HEK293 (cell line): ENCODE data around the gene SCN8A.

ENCODE experiments used
- CTCF ChIA-PET: fragments of 350-600 bp; formaldehyde crosslinking; extraction: SDS; loops from one replicate; lab custom pipeline; 2021; ENCODE audit warnings: antibody characterized with exemption; lab: Yijun Ruan, JAX
- POLR2A ChIA-PET: fragments of 300-600 bp; formaldehyde crosslinking; extraction: SDS; loops from one replicate; lab custom pipeline; 2020; ENCODE audit warnings: antibody characterized with exemption, inconsistent platforms; lab: Yijun Ruan, JAX
- H3K27ac ChIP-seq: fragments of 200-500 bp; sonication (Bioruptor generic); 2 replicates; pipeline ENCODE4 v1.5.1; 2014; ENCODE audit warnings: low read depth, low read length, control low read depth, inconsistent platforms; ENCODE audit errors: extremely low read depth
- H3K36me3 ChIP-seq, 2 experiments: fragments of 200-500 bp in 1 of 2; sonication (Bioruptor generic) in 1 of 2; 1 replicate in 1 of 2; 2 replicates in 1 of 2; pipeline ENCODE4 v1.5.1; 2014 to 2017; ENCODE audit warnings: inconsistent platforms in 2 of 2, low read length in 2 of 2; ENCODE audit not compliant: control insufficient read depth in 2 of 2, insufficient read depth in 1 of 2
- H3K4me1 ChIP-seq: fragments of 200-500 bp; sonication (Bioruptor generic); 2 replicates; pipeline ENCODE4 v1.5.1; 2014; ENCODE audit warnings: mild to moderate bottlenecking, low read length, inconsistent platforms; ENCODE audit not compliant: control insufficient read depth, insufficient read depth
- H3K4me3 ChIP-seq: 2 replicates; pipeline ENCODE4 v1.5.1; 2011; ENCODE audit warnings: low read depth, mild to moderate bottlenecking, control low read depth, low read length, moderate library complexity
- H3K9me3 ChIP-seq: fragments of 200-500 bp; sonication (Bioruptor generic); 2 replicates; pipeline ENCODE4 v1.5.1; 2014; ENCODE audit warnings: low read depth, low read length, inconsistent platforms; ENCODE audit not compliant: control insufficient read depth, insufficient read depth
- KLF7 ChIP-seq: fragments of 450-650 bp; formaldehyde crosslinking; IDR thresholded peaks from 2 replicates; pipeline ENCODE4 v1.5.1; 2016; ENCODE audit warnings: missing biosample characterization, missing genetic modification characterization, borderline replicate concordance
- SP3 ChIP-seq: fragments of 450-650 bp; formaldehyde crosslinking; IDR thresholded peaks from 2 replicates; pipeline ENCODE4 v1.5.1; 2016; ENCODE audit warnings: missing biosample characterization, missing genetic modification characterization
- ZBTB17 ChIP-seq: fragments of 450-650 bp; formaldehyde crosslinking; IDR thresholded peaks from 2 replicates; pipeline ENCODE4 v1.5.1; 2016; ENCODE audit warnings: missing biosample characterization, missing genetic modification characterization
- ZBTB20 ChIP-seq: fragments of 450-650 bp; formaldehyde crosslinking; IDR thresholded peaks from 2 replicates; pipeline ENCODE4 v1.5.1; 2016; ENCODE audit warnings: missing biosample characterization, missing genetic modification characterization
- ZBTB7A ChIP-seq: fragments of 450-650 bp; formaldehyde crosslinking; IDR thresholded peaks from 2 replicates; pipeline ENCODE4 v1.5.1; 2016; ENCODE audit warnings: low read depth, missing biosample characterization, missing genetic modification characterization
- ZNF132 ChIP-seq: fragments of 450-650 bp; formaldehyde crosslinking; IDR thresholded peaks from 2 replicates; pipeline ENCODE4 v1.5.1; 2017; ENCODE audit warnings: missing biosample characterization, missing genetic modification characterization, borderline replicate concordance
- ZNF18 ChIP-seq: fragments of 450-650 bp; formaldehyde crosslinking; IDR thresholded peaks from 2 replicates; pipeline ENCODE4 v1.5.1; 2016; ENCODE audit warnings: missing biosample characterization, missing genetic modification characterization
- ZNF202 ChIP-seq: fragments of 450-650 bp; formaldehyde crosslinking; IDR thresholded peaks from 2 replicates; pipeline ENCODE4 v1.5.1; 2016; ENCODE audit warnings: missing biosample characterization, missing genetic modification characterization, borderline replicate concordance
- ZNF292 ChIP-seq: fragments of 450-650 bp; formaldehyde crosslinking; IDR thresholded peaks from 2 replicates; pipeline ENCODE4 v1.5.1; 2016; ENCODE audit warnings: low read depth, missing biosample characterization, missing genetic modification characterization, borderline replicate concordance
- ZNF335 ChIP-seq: fragments of 450-650 bp; formaldehyde crosslinking; conservative IDR thresholded peaks from 2 replicates; pipeline ENCODE4 v1.5.1; 2016; ENCODE audit warnings: missing biosample characterization, missing genetic modification characterization
- ZNF354C ChIP-seq: fragments of 450-650 bp; formaldehyde crosslinking; IDR thresholded peaks from 2 replicates; pipeline ENCODE4 v1.5.1; 2016; ENCODE audit warnings: missing biosample characterization, missing genetic modification characterization, low read depth, borderline replicate concordance
- ZNF366 ChIP-seq: fragments of 450-650 bp; formaldehyde crosslinking; conservative IDR thresholded peaks from 2 replicates; pipeline ENCODE4 v1.5.1; 2016; ENCODE audit warnings: missing biosample characterization, missing genetic modification characterization
- ZNF629 ChIP-seq: fragments of 450-650 bp; formaldehyde crosslinking; IDR thresholded peaks from 2 replicates; pipeline ENCODE4 v1.5.1; 2017; ENCODE audit warnings: missing biosample characterization, missing genetic modification characterization
- ZNF654 ChIP-seq: fragments of 450-650 bp; formaldehyde crosslinking; IDR thresholded peaks from 2 replicates; pipeline ENCODE4 v1.5.1; 2016; ENCODE audit warnings: low read depth, missing biosample characterization, missing genetic modification characterization
- ZNF677 ChIP-seq: fragments of 450-650 bp; IDR thresholded peaks from 2 replicates; pipeline ENCODE4 v1.5.0; 2018; ENCODE audit warnings: missing biosample characterization, mild to moderate bottlenecking, missing genetic modification characterization, moderate library complexity
- ZNF76 ChIP-seq: fragments of 450-650 bp; formaldehyde crosslinking; IDR thresholded peaks from 2 replicates; pipeline ENCODE4; 2016; ENCODE audit warnings: low read depth, missing biosample characterization, missing genetic modification characterization, borderline replicate concordance
- ZNF837 ChIP-seq: fragments of 450-650 bp; formaldehyde crosslinking; IDR thresholded peaks from 2 replicates; pipeline ENCODE4 v1.5.1; 2016; ENCODE audit warnings: missing biosample characterization, missing genetic modification characterization
- ZNF843 ChIP-seq: fragments of 450-650 bp; formaldehyde crosslinking; IDR thresholded peaks from 2 replicates; pipeline ENCODE4 v1.5.1; 2016; ENCODE audit warnings: missing biosample characterization, missing genetic modification characterization
- ZXDB ChIP-seq: fragments of 450-650 bp; formaldehyde crosslinking; IDR thresholded peaks from 2 replicates; pipeline ENCODE4 v1.5.1; 2016; ENCODE audit warnings: missing biosample characterization, missing genetic modification characterization
- TF ChIP-seq, protein P1 (sequence below): fragments of 450-650 bp; formaldehyde crosslinking; IDR thresholded peaks from 2 replicates; pipeline ENCODE4 v1.5.1; 2017; ENCODE audit warnings: missing biosample characterization, missing genetic modification characterization

The SCN8A gene

GRCh38 chr12:51666696-51667095 lies 75.7 kb downstream of the SCN8A start (continued):
- TF ChIP-seq ZNF335 (no peak), ZNF132 (no peak)
- TF ChIP-seq, protein P1, sequence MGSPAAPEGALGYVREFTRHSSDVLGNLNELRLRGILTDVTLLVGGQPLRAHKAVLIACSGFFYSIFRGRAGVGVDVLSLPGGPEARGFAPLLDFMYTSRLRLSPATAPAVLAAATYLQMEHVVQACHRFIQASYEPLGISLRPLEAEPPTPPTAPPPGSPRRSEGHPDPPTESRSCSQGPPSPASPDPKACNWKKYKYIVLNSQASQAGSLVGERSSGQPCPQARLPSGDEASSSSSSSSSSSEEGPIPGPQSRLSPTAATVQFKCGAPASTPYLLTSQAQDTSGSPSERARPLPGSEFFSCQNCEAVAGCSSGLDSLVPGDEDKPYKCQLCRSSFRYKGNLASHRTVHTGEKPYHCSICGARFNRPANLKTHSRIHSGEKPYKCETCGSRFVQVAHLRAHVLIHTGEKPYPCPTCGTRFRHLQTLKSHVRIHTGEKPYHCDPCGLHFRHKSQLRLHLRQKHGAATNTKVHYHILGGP (tag by site-specific recombination): no peak

DNA sequence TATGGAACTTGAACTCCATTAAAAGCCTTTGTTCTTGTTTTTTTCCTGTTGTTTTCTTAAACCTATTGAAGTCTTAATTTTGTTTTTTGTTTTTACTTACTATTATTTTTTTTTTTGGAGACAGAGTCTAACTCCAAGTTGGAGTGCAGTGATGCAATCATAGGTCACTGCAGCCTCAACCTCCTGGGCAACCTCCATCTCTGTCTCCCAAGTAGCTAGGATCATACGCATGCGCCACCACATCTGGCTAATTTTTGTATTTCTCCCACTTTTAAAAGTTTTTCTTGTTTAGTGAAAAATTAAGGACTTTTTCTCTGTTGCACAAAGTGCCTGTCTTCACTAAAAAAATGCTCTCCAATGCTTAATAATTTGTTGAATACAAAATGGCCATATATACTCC lies 76.2 kb downstream of the SCN8A start:
- POLR2A ChIA-PET: no interaction called here
- TF ChIP-seq ZXDB: no peak
- no peak for TF ChIP-seq SP3 (tag by site-specific recombination)
- TF ChIP-seq ZNF292 (tag by site-specific recombination): no peak
- TF ChIP-seq ZNF629 (tag by site-specific recombination): no peak
- TF ChIP-seq ZNF837 (tag by site-specific recombination): no peak
- TF ChIP-seq ZNF76 (tag by site-specific recombination): no peak
- TF ChIP-seq ZNF354C (tag by site-specific recombination): no peak
- no peak for TF ChIP-seq ZBTB20 (tag by site-specific recombination)
- Histone ChIP-seq H3K27ac (no peak overlapping the region), H3K4me1 (no peaks in the 10 kb centered on the region), H3K9me3 (no peaks in the 10 kb centered on the region), H3K36me3 (no peaks in the 10 kb centered on the region; a peak in 1 of 3 replicates), H3K4me3 (no peak overlapping the region)
- CTCF ChIA-PET: no interaction called here

- no peak for TF ChIP-seq ZNF18 (tag by site-specific recombination)
- TF ChIP-seq ZNF843 (tag by site-specific recombination): no peak
- TF ChIP-seq SP3 (tag by site-specific recombination): no peak
- no peak for TF ChIP-seq ZBTB17
- TF ChIP-seq ZNF654 (tag by site-specific recombination): no peak
- no peak for TF ChIP-seq KLF7
- TF ChIP-seq ZNF202 (tag by site-specific recombination): no peak
- no peak for TF ChIP-seq ZNF677 (tag by site-specific recombination)
- no peak for TF ChIP-seq ZBTB7A (tag by site-specific recombination)
- ChIA-PET CTCF (interaction anchor here (1.1 to 1.4 kb wide), 2 partner anchors 8 to 33 kb away, joined by 3 to 4 read pairs; no protein-coding TSS in a partner anchor), POLR2A (no interaction called here)
These were observed 78.2 kb downstream of the SCN8A start for GRCh38 chr12:51669271-51669670.

GRCh38 chr12:51669996-51670395 lies 79.0 kb downstream of the SCN8A start:
- ChIA-PET CTCF (interaction anchor here (0.6 to 1.1 kb wide), 2 partner anchors 34 to 642 kb away, joined by 3 read pairs; no protein-coding TSS in a partner anchor), POLR2A (no interaction called here)
- TF ChIP-seq ZNF366 (tag by site-specific recombination): no peak
- Histone ChIP-seq H3K9me3 (no peaks in the 10 kb centered on the region), H3K27ac (no peak overlapping the region), H3K36me3 (no peaks in the 10 kb centered on the region), H3K4me3 (no peak overlapping the region), H3K4me1 (no peaks in the 10 kb centered on the region)

More at GRCh38 chr12:51669271-51669670, 78.2 kb downstream of the SCN8A start:
- no peaks in the 10 kb centered on the region for H3K9me3 ChIP-seq
- no peaks in the 10 kb centered on the region; a peak in 1 of 3 replicates for H3K36me3 ChIP-seq
- no peak overlapping the region for H3K4me3 ChIP-seq
- no peak overlapping the region for H3K27ac ChIP-seq
- no peaks in the 10 kb centered on the region for H3K4me1 ChIP-seq
